Right atrium auricular region (tissue), 2 donors: ENCODE measurements around the gene SLC7A14. TPM values are rescaled to one million over a fixed set of nuclear protein-coding genes. Genes with fewer than 3 reads are reported as not detected.

ENCODE experiments used
- DNase-seq: peaks from one replicate; pipeline ENCODE4 v3.0.0-alpha.2; 2019; ENCODE audit warnings: low spot score
- H3K27ac ChIP-seq, 2 donors: fragments of 200-600 bp; sonication (generic); 1 replicate in 1 of 2; 2 replicates in 1 of 2; pipeline ENCODE4 v1.5.1; 2016 to 2019
- H3K27me3 ChIP-seq, 2 donors: fragments of 200-600 bp; sonication (generic); one replicate each; pipeline versions ENCODE4 v1.5.1 to v1.6.0; 2017 to 2019
- H3K36me3 ChIP-seq: fragments of 200-600 bp; sonication (generic); one replicate; pipeline ENCODE4 v1.5.1; 2016
- H3K4me1 ChIP-seq, 2 donors: fragments of 200-600 bp; sonication (generic); one replicate each; pipeline versions ENCODE4 v1.5.1 to v1.6.0; 2017 to 2019
- H3K4me3 ChIP-seq, 2 donors: fragments of 200-600 bp; sonication (generic); 1 replicate in 1 of 2; 2 replicates in 1 of 2; pipeline ENCODE4 v1.5.1; 2017 to 2019; ENCODE audit warnings: mild to moderate bottlenecking in 1 of 2, moderate library complexity in 1 of 2
- H3K9me3 ChIP-seq, 2 donors: fragments of 200-600 bp; sonication (generic); one replicate each; pipeline ENCODE4 v1.5.1; 2019
- CTCF ChIP-seq, 2 donors: fragments of 200-600 bp; sonication (generic); IDR thresholded peaks; one replicate each; pipeline ENCODE4 v1.5.1; 2019; ENCODE audit warnings: antibody characterized with exemption in 2 of 2
- total RNA-seq, 2 donors: library from RNA; depleted of rRNA; stranded (reverse); fragments of >200 nt; gene quantifications; one replicate each; pipeline ENCODE4 v1.1.0, GENCODE V29; 2016

SLC7A14 gene
- total RNA-seq, 2 donors from 2014 or later: not detected

DNA sequence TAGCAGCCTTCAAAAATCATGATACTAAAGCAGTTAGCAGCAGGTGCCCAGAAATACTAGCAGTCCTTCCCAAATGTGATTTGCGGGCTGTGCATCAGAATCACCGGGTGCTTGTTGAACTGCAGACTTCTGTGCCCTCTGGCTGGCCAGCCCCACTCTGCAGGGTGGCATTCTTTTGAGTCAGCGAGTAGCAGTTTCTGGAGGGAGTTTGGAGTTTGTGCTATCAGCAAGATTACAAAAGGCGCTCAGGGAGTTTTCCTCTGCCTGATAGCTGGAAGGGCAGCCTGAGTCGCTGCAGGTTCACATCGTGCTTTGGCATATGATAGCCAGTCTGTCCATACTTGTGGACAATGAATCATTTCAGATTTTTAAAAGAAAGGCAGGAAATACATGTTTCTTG lies 109.6 kb downstream of the SLC7A14 start:
- Histone ChIP-seq H3K4me3 (no peak overlapping the region), H3K36me3 (no peaks in the 10 kb centered on the region), H3K9me3 (no peaks in the 10 kb centered on the region), H3K27ac (no peak overlapping the region), H3K27me3 (no peaks in the 10 kb centered on the region), H3K4me1 (no peaks in the 10 kb centered on the region)
- no peak for DNase-seq
- TF ChIP-seq CTCF (IDR thresholded peaks at IDR 0.05): no peak

DNA sequence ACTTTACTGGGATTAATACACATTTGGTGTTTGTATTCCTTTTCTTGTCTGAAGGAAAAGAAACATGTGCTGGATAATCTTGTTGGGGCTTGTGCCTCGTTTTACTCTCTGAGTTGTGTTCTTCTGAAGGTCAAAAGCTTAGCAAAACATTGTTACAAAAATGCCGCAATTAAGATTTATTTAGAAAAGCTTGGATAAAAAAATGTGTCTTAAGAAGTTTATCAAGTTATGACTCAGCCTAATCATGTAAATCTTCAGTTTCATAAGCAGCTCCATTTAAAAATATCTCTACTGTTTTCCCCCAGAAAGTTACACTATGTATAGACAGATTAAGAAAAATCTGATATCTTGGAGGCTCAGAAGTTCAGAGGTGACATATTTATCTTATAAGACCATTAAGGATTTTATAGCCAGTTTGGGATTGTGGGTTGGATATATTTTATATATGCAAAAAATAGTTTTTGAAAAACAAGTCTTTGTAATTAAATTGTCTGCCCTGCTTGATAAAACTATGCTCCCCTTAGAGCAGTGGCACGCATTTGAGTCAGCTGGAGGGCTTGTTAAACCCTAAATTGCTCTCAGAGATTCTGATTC lies 110.7 kb downstream of the SLC7A14 start:
- Histone ChIP-seq H3K27me3 (no peaks in the 10 kb centered on the region), H3K9me3 (no peaks in the 10 kb centered on the region), H3K27ac (no peak overlapping the region), H3K36me3 (no peaks in the 10 kb centered on the region), H3K4me3 (no peak overlapping the region), H3K4me1 (no peaks in the 10 kb centered on the region)
- TF ChIP-seq CTCF (IDR thresholded peaks at IDR 0.05): no peak
- no peak for DNase-seq

DNA sequence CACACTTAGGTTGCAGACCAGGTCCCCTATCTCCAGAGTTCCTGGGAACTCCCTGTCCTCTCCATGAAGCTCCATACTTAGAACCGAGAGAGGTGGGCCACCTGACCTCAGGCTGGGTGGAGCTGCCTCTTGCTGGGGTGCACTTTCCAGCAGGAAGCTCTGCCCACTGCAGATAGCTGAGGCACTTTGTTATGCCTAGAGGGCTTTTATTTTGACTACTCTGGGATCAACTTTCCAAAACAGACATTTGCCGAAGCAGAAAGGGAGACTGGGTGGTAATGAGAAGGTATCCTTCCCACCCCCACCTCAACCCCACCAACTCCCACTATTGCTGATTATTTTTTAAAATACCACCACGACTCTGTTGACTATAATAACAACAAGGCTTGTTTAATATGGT lies 112.5 kb downstream of the SLC7A14 start:
- DNase-seq: no peak
- H3K9me3 ChIP-seq: no peaks in the 10 kb centered on the region
- no peak overlapping the region for H3K4me3 ChIP-seq
- no peak overlapping the region for H3K27ac ChIP-seq
- no peaks in the 10 kb centered on the region for H3K4me1 ChIP-seq
- no peak for TF ChIP-seq CTCF (IDR thresholded peaks at IDR 0.05)
- no peaks in the 10 kb centered on the region for H3K36me3 ChIP-seq
- H3K27me3 ChIP-seq: no peaks in the 10 kb centered on the region

DNA sequence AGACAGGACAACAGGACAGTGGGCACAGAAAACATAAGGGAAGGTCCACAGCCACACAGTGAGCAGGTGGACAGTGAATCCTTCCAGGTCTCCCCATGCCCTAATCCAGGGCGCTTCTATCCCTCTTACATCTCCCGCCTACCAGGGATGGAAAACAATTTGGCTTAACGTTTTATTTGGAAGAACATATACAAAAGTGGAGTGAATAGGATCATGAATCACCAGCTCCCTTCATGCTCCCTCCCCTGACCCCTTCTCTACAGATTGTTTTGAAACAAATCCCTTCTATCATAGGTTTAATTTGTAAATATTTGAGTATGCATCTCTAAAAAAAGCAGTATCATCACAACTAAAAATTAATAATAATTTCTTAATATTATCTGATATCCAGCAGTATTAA lies 114.7 kb downstream of the SLC7A14 start:
- Histone ChIP-seq H3K27me3 (no peaks in the 10 kb centered on the region), H3K4me1 (no peaks in the 10 kb centered on the region), H3K4me3 (no peak overlapping the region), H3K36me3 (no peaks in the 10 kb centered on the region), H3K27ac (no peak overlapping the region), H3K9me3 (no peaks in the 10 kb centered on the region)
- TF ChIP-seq CTCF (IDR thresholded peaks at IDR 0.05): no peak
- no peak for DNase-seq

DNA sequence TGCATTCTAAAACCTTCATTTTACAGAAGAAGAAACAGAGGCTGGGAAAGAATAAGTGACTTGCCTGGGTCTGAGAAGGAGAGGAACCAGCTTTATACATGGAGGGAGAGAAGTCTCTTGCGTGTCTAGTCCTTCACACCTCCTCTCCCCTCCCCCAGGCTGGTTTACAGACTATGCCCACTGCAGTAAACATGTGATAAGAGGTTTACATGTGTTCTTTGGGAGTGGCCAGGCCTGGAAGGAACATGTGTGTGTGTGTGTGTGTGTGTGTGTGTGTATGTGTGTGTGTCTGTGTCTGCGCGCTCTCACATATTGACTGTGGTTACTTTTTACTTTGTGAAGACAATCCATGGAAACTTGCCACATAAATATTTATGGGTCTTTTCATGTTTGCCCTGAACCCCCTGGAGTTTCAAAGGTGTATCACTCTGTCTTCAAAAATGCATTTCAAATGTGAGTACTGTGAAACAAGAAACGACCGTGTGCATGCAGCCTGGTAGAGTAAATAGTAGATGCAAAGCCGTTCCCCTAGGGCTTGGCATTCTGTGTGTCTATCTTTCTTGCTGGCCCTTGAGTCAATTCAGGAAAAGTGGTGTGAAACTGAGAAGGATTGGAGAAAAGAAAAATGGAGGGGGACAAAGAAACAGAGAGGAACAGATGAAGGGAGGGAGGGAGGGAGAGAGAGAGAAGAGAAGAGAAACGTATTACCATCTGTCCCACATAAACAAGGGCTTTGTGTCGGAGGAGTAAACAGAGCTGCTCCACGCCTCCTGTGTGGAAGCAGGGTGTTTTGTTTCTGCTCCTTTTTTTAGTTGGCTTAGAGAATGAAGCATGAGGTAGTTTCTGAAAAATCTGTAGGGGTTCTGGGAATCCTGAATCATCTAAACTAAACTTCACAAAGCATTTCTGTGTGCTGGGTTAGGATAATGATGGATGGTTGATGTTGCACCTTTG lies 115.5 kb downstream of the SLC7A14 start:
- DNase-seq: no peak
- TF ChIP-seq CTCF (IDR thresholded peaks at IDR 0.05): no peak
- H3K36me3 ChIP-seq: no peaks in the 10 kb centered on the region
- no peaks in the 10 kb centered on the region for H3K4me1 ChIP-seq
- no peaks in the 10 kb centered on the region for H3K27me3 ChIP-seq
- no peak overlapping the region for H3K27ac ChIP-seq
- no peaks in the 10 kb centered on the region for H3K9me3 ChIP-seq
- H3K4me3 ChIP-seq: no peak overlapping the region
